ENCODE measurements around the gene SMTNL2. TPM values are rescaled to one million over a fixed set of nuclear protein-coding genes. Genes with fewer than 3 reads are reported as not detected.

Gene SMTNL2
- total and polyA plus RNA-seq, 10 donors, result 0.22 to 1.5 (median 0.80) TPM

DNA sequence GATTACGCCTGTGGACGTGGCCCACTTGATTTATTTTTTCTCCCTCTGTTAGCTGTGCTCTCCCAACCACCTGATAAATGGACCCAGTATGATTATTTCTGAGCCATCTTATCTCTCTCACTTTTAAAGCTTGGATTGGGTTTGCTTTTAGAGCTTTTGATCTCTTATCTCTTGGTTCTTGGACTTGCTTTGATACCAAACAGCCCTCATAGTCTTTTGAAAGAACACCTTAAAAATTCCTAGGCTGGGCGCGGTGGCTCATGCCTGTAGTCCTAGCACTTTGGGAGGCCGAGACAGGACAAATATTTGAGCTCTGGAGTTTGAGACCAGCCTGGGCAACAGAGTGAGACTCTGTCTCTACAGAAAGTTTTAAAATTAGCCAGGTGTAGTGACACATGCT, 25.8 kb downstream of the SMTNL2 start:
- Histone ChIP-seq H3K4me3 (no peak overlapping the region), H3K27me3 (replicated peaks in 1 of 7) (peaks cover 0 to 8% (median 0%) of the 10 kb centered on the region in 7 donors), H3K9me3 (no peaks in the 10 kb centered on the region), H3K36me3 (no peaks in the 10 kb centered on the region), H3K27ac (no peak overlapping the region), H3K4me1 (peaks cover 0 to 35% (median 15%) of the 10 kb centered on the region in 6 donors)
- TF ChIP-seq POLR2A (IDR thresholded peaks at IDR 0.05) (no peak), CTCF (IDR thresholded peaks at IDR 0.05 in 8 of 11, conservative IDR thresholded peaks at IDR 0.05 in 3 of 11) (no peak), POLR2AphosphoS5 (IDR thresholded peaks at IDR 0.05) (no peak)
- 90 to 95% (median 94%) methylated on average over 5 of the region's 5 CpGs for WGBS, 5 donors
- DNase-seq, result no peak
- intact Hi-C loops (cut with DNase I; ENCODE audit: low total_unique reads), result no loop called here

DNA sequence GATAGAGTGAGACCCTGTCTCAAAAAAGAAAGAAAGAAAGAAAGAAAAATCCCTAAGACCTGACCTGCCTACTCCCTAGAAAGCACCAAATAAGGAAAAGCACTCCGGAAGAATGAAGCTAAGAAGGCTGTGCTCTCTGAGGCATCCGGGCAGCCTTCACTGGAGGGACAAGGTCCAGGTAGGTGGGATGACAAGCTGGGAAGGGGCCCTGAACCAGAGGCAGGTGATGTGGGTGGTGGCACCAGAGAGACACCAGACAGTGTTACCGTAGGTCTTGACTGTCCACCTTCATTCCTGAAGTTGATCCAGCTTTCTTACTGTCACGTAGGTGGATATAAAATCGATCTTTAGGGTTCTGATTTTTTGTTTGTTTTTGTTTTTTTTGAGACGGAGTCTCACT, 26.3 kb downstream of the SMTNL2 start:
- H3K9me3 ChIP-seq, result no peaks in the 10 kb centered on the region
- no peak overlapping the region for H3K4me3 ChIP-seq
- intact Hi-C loops (cut with DNase I; ENCODE audit: low total_unique reads), result no loop called here
- H3K4me1 ChIP-seq, result peaks cover 0 to 30% (median 13%) of the 10 kb centered on the region in 6 donors
- TF ChIP-seq POLR2AphosphoS5 (IDR thresholded peaks at IDR 0.05), result no peak
- no peak for TF ChIP-seq POLR2A (IDR thresholded peaks at IDR 0.05)
- no peak for TF ChIP-seq CTCF (IDR thresholded peaks at IDR 0.05 in 8 of 11, conservative IDR thresholded peaks at IDR 0.05 in 3 of 11)
- H3K27ac ChIP-seq, result no peak overlapping the region
- H3K27me3 ChIP-seq (replicated peaks in 1 of 7), result peaks cover 0 to 8% (median 0%) of the 10 kb centered on the region in 7 donors
- H3K36me3 ChIP-seq, result no peaks in the 10 kb centered on the region
- WGBS, 5 donors, result 88 to 92% (median 90%) methylated on average over 6 of the region's 6 CpGs
- no peak for DNase-seq

- no peak overlapping the region for H3K4me3 ChIP-seq
- intact Hi-C loops (cut with DNase I; ENCODE audit: low total_unique reads), result no loop called here
- no peak for DNase-seq
- H3K9me3 ChIP-seq, result peaks cover 0 to 4% (median under 1%) of the 10 kb centered on the region in 8 donors
- no peaks in the 10 kb centered on the region for H3K4me1 ChIP-seq
- 82 to 92% (median 88%) methylated on average over 9 of the region's 9 CpGs for WGBS, 5 donors
- H3K36me3 ChIP-seq, result no peaks in the 10 kb centered on the region
- TF ChIP-seq POLR2A (IDR thresholded peaks at IDR 0.05) (no peak), CTCF (IDR thresholded peaks at IDR 0.05 in 8 of 11, conservative IDR thresholded peaks at IDR 0.05 in 3 of 11) (no peak), POLR2AphosphoS5 (IDR thresholded peaks at IDR 0.05) (no peak)
- no peak overlapping the region for H3K27ac ChIP-seq
- peaks cover 0 to 20% (median 0%) of the 10 kb centered on the region in 7 donors for H3K27me3 ChIP-seq (replicated peaks in 1 of 7)
Observed at GRCh38 chr17:4616476-4616875, 32.1 kb downstream of the SMTNL2 start.

GRCh38 chr17:4617090-4617489, 32.8 kb downstream of the SMTNL2 start:
- intact Hi-C loops (cut with DNase I; ENCODE audit: low total_unique reads), result no loop called here
- Histone ChIP-seq H3K27ac (no peak overlapping the region), H3K4me1 (no peaks in the 10 kb centered on the region), H3K36me3 (no peaks in the 10 kb centered on the region), H3K9me3 (peaks cover 0 to 10% (median 7%) of the 10 kb centered on the region in 8 donors), H3K4me3 (no peak overlapping the region), H3K27me3 (replicated peaks in 1 of 7) (peaks cover 0 to 20% (median 0%) of the 10 kb centered on the region in 7 donors)
- 82 to 91% (median 90%) methylated on average over 12 to 17 of the region's 17 CpGs for WGBS, 5 donors
- no peak for DNase-seq
- TF ChIP-seq CTCF (IDR thresholded peaks at IDR 0.05 in 8 of 11, conservative IDR thresholded peaks at IDR 0.05 in 3 of 11), result no peak
- TF ChIP-seq POLR2A (IDR thresholded peaks at IDR 0.05), result no peak

Data from spleen (tissue), 11 donors.